ENCODE data around the gene VSX1.

The VSX1 gene

GRCh38 chr20:25031241-25031640 is 50.7 kb downstream of the VSX1 start:
- Histone ChIP-seq H3K27me3 (no peaks in the 10 kb centered on the region), H4K20me1 (peaks cover 0 to 8% (median 0%) of the 10 kb centered on the region in 11 experiments; a peak in 3 of 22 replicates), H3K4me1 (peaks cover 27 to 49% (median 41%) of the 10 kb centered on the region in 10 experiments), H3K9ac (no peak overlapping the region), H3K27ac (no peak overlapping the region), H3K4me2 (no peak overlapping the region), H3K36me3 (peaks cover 24 to 66% (median 48%) of the 10 kb centered on the region in 11 experiments; a peak in 21 of 22 replicates), H3K4me3 (no peak overlapping the region), H3K9me3 (replicated peaks in 1 of 11) (0 out of 22 replicates have a peak, but pooled peaks cover 0 to 6% (median 0%) of the 10 kb centered on the region in 11 experiments)
- no peak for TF ChIP-seq Cebpa-rat (IDR thresholded peaks at IDR 0.05)

GRCh38 chr20:25030649-25031207 is 51.2 kb downstream of the VSX1 start:
- Histone ChIP-seq H3K4me1 (peaks cover 27 to 49% (median 40%) of the 10 kb centered on the region in 10 experiments), H3K27ac (no peak overlapping the region), H3K27me3 (no peaks in the 10 kb centered on the region), H3K36me3 (peaks cover 27 to 71% (median 49%) of the 10 kb centered on the region in 11 experiments; a peak in 21 of 22 replicates), H3K4me3 (no peak overlapping the region), H3K4me2 (no peak overlapping the region), H3K9me3 (replicated peaks in 1 of 11) (0 out of 22 replicates have a peak, but pooled peaks cover 0 to 6% (median 0%) of the 10 kb centered on the region in 11 experiments), H4K20me1 (peaks cover 0 to 8% (median 0%) of the 10 kb centered on the region in 11 experiments; a peak in 2 of 22 replicates), H3K9ac (no peak overlapping the region)
- no peak for TF ChIP-seq Cebpa-rat (IDR thresholded peaks at IDR 0.05)

DNA sequence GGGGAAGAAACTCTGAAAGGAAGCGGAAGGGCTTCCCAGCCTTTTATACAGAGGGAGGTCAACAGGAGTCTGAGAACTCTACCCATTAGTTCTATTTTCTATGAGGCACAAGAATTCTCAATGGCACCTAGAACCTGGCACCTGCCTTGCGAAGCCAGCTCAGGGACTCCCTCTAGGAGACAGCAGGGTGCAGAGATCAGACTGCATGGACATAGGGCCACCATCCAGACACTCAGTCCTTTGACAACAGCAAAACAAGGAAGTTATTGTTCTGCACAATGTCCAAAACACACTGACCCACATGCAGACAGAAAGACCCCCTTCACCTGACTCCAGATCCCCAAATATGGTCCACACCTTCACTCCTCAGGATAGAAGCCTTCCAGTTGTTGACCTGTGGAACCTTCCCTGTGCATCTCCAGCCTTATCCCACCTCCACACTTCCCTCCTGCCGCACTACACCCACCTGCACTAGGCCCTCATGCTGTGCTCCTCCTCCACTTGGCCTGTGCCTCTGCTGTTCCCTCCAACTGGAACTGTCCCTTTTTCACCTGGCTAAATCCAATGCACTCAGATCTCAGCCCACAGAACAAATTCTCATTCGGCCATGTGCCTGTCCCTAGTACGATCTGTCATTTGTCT is 51.8 kb downstream of the VSX1 start:
- H3K27me3 ChIP-seq, result no peaks in the 10 kb centered on the region
- peaks cover 23 to 43% (median 35%) of the 10 kb centered on the region in 10 experiments for H3K4me1 ChIP-seq
- H3K9ac ChIP-seq, result no peak overlapping the region
- H3K9me3 ChIP-seq (replicated peaks in 1 of 11), result 0 out of 22 replicates have a peak, but pooled peaks cover 0 to 6% (median 0%) of the 10 kb centered on the region in 11 experiments
- H3K4me2 ChIP-seq, result no peak overlapping the region
- peaks cover 0 to 11% (median 0%) of the 10 kb centered on the region in 11 experiments; a peak in 4 of 22 replicates for H4K20me1 ChIP-seq
- peaks cover 28 to 76% (median 49%) of the 10 kb centered on the region in 11 experiments; a peak in 21 of 22 replicates for H3K36me3 ChIP-seq
- H3K4me3 ChIP-seq, result no peak overlapping the region
- H3K27ac ChIP-seq, result no peak overlapping the region
- TF ChIP-seq Cebpa-rat (IDR thresholded peaks at IDR 0.05), result no peak

GRCh38 chr20:25025986-25026605 is 55.8 kb downstream of the VSX1 start:
- H3K27me3 ChIP-seq, result no peaks in the 10 kb centered on the region
- H3K9ac ChIP-seq, result no peak overlapping the region
- H3K4me1 ChIP-seq, result peaks cover 10 to 39% (median 14%) of the 10 kb centered on the region in 10 experiments
- peak overlapping the region; percentile 8 to 60 (median 41); a peak in 18 of 22 replicates for H3K4me2 ChIP-seq
- no peak overlapping the region for H3K27ac ChIP-seq
- TF ChIP-seq Cebpa-rat (IDR thresholded peaks at IDR 0.05), result no peak
- H3K4me3 ChIP-seq, result no peak overlapping the region
- H3K9me3 ChIP-seq (replicated peaks in 1 of 11), result no peaks in the 10 kb centered on the region
- peaks cover 31 to 92% (median 52%) of the 10 kb centered on the region in 11 experiments for H3K36me3 ChIP-seq
- H4K20me1 ChIP-seq, result peaks cover 0 to 49% (median 5%) of the 10 kb centered on the region in 11 experiments; a peak in 10 of 22 replicates
